Liver (tissue), 9 donors: ENCODE measurements around the gene TMEM184A. TPM values are rescaled to one million over a fixed set of nuclear protein-coding genes. Genes with fewer than 3 reads are reported as not detected.

Experiments used
- DNase-seq: peaks from one replicate; pipeline ENCODE4 v3.0.0-alpha.2; 2017; ENCODE audit warnings: low spot score
- H3K27ac ChIP-seq, 2 donors: one replicate each; pipeline ENCODE4 v1.7.0; 2013; ENCODE audit warnings: inconsistent platforms in 2 of 2, low read length in 2 of 2, control low read depth in 1 of 2, low read depth in 1 of 2, mild to moderate bottlenecking in 1 of 2
- H3K27me3 ChIP-seq, 4 donors: one replicate each; pipeline versions ENCODE4 v1.6.1 to v1.7.0; 2013; ENCODE audit warnings: low read length in 3 of 4, inconsistent platforms in 1 of 4, mild to moderate bottlenecking in 1 of 4, moderate library complexity in 1 of 4; ENCODE audit not compliant: control insufficient read depth in 4 of 4, insufficient read depth in 4 of 4
- H3K36me3 ChIP-seq, 4 donors: one replicate each; pipeline versions ENCODE4 v1.6.1 to v1.7.0; 2013; ENCODE audit warnings: low read length in 3 of 4, mild to moderate bottlenecking in 3 of 4, low read depth in 1 of 4, moderate library complexity in 1 of 4; ENCODE audit not compliant: control insufficient read depth in 4 of 4, insufficient read depth in 3 of 4
- H3K4me1 ChIP-seq, 4 donors: one replicate each; pipeline versions ENCODE4 v1.6.1 to v1.7.0; 2013; ENCODE audit warnings: low read length in 3 of 4, mild to moderate bottlenecking in 3 of 4, moderate library complexity in 1 of 4; ENCODE audit not compliant: control insufficient read depth in 4 of 4, insufficient read depth in 4 of 4
- H3K4me3 ChIP-seq, 3 donors: one replicate each; pipeline versions ENCODE4 v1.6.1 to v1.7.0; 2013; ENCODE audit warnings: low read length in 3 of 3, control low read depth in 1 of 3, low read depth in 1 of 3, mild to moderate bottlenecking in 1 of 3
- H3K9ac ChIP-seq, 2 donors: one replicate each; pipeline ENCODE4 v1.7.0; 2013; ENCODE audit warnings: low read length in 2 of 2, mild to moderate bottlenecking in 2 of 2, moderate library complexity in 2 of 2, control low read depth in 1 of 2, low read depth in 1 of 2
- H3K9me3 ChIP-seq, 4 donors: one replicate each; pipeline versions ENCODE4 v1.6.1 to v1.7.0; 2013; ENCODE audit warnings: low read length in 3 of 4; ENCODE audit not compliant: control insufficient read depth in 4 of 4
- CTCF ChIP-seq: fragments of 150-350 bp; IDR thresholded peaks from 2 replicates; pipeline ENCODE4 v1.5.1; 2017; ENCODE audit warnings: improper control_type of control experiment, low read depth, low read length; ENCODE audit not compliant: missing input control
- EGR1 ChIP-seq, 2 donors: IDR thresholded peaks; 2 replicates each; pipeline ENCODE4 v1.6.1; 2016 to 2018; ENCODE audit warnings: antibody characterized with exemption in 2 of 2, low read depth in 2 of 2
- FOXA1 ChIP-seq: IDR thresholded peaks from 2 replicates; pipeline ENCODE4 v1.6.1; 2016; ENCODE audit warnings: antibody characterized with exemption
- FOXA2 ChIP-seq: IDR thresholded peaks from 2 replicates; pipeline ENCODE4 v1.6.1; 2016; ENCODE audit warnings: antibody characterized with exemption
- GABPA ChIP-seq, 2 donors: IDR thresholded peaks in 1 of 2; conservative IDR thresholded peaks in 1 of 2; 2 replicates each; pipeline ENCODE4 v1.6.1; 2016; ENCODE audit warnings: antibody characterized with exemption in 2 of 2, mild to moderate bottlenecking in 1 of 2, moderate library complexity in 1 of 2
- HNF4A ChIP-seq, 2 donors: conservative IDR thresholded peaks; 2 replicates each; pipeline ENCODE4 v1.6.1; 2016; ENCODE audit warnings: antibody characterized with exemption in 2 of 2, mild to moderate bottlenecking in 2 of 2
- HNF4G ChIP-seq: IDR thresholded peaks from 2 replicates; pipeline ENCODE4 v1.6.1; 2016; ENCODE audit warnings: antibody characterized with exemption
- JUND ChIP-seq, 2 donors: IDR thresholded peaks; 2 replicates each; pipeline ENCODE4 v1.6.1; 2016; ENCODE audit warnings: antibody characterized with exemption in 2 of 2
- MAX ChIP-seq: IDR thresholded peaks from 2 replicates; pipeline ENCODE4 v1.6.1; 2016; ENCODE audit warnings: antibody characterized with exemption
- NR2F2 ChIP-seq: IDR thresholded peaks from 2 replicates; pipeline ENCODE4 v1.6.1; 2016; ENCODE audit warnings: antibody characterized with exemption
- RAD21 ChIP-seq, 2 donors: IDR thresholded peaks; 2 replicates each; pipeline ENCODE4 v1.6.1; 2016; ENCODE audit warnings: antibody characterized with exemption in 2 of 2, mild to moderate bottlenecking in 2 of 2
- REST ChIP-seq: IDR thresholded peaks from 2 replicates; pipeline ENCODE4 v1.6.1; 2016; ENCODE audit warnings: antibody characterized with exemption, mild to moderate bottlenecking
- SP1 ChIP-seq: IDR thresholded peaks from 2 replicates; pipeline ENCODE4 v1.6.1; 2018; ENCODE audit warnings: antibody characterized with exemption, mild to moderate bottlenecking
- TAF1 ChIP-seq: conservative IDR thresholded peaks from 2 replicates; pipeline ENCODE4 v1.6.1; 2016; ENCODE audit warnings: antibody characterized with exemption, mild to moderate bottlenecking
- YY1 ChIP-seq: IDR thresholded peaks from 2 replicates; pipeline ENCODE4 v1.6.1; 2016; ENCODE audit warnings: antibody characterized with exemption, mild to moderate bottlenecking
- ZBTB33 ChIP-seq: IDR thresholded peaks from 2 replicates; pipeline ENCODE4 v1.6.1; 2016; ENCODE audit warnings: antibody characterized with exemption
- WGBS: extraction: QIAGEN DNeasy Blood & Tissue Kit; methylation state at CpG from one replicate; pipeline ENCODE4 v1.1.7; 2013; 5-methylcytosine and 5-hydroxymethylcytosine counted together
- polyA plus RNA-seq, 2 donors: library from polyadenylated mRNA; stranded (reverse) in 1 of 2; unstranded in 1 of 2; fragments of 200-250 nt in 1 of 2; fragments of >200 nt in 1 of 2; fragmentation: Nextera tagmentation in 1 of 2; extraction: Ambion mirVana in 1 of 2; gene quantifications; one replicate each; pipeline versions ENCODE4 v1.2.1 to v1.2.3, GENCODE V29; 2013 to 2015
- total RNA-seq, 2 donors: library from RNA; depleted of rRNA; stranded (reverse); fragments of >200 nt; gene quantifications; one replicate each; pipeline ENCODE4 v1.2.3, GENCODE V29; 2014
- donor health status: healthy.
- donor health status: healthy.
- donor health status: healthy.
- donor health status: healthy.
- donor health status: healthy.

TMEM184A gene
- total and polyA plus RNA-seq, 4 donors: 1.6 to 12.6 (median 11.4) TPM

- Histone ChIP-seq H3K9me3 (no peaks in the 10 kb centered on the region), H3K36me3 (no peaks in the 10 kb centered on the region), H3K9ac (no peak overlapping the region), H3K27ac (no peak overlapping the region), H3K27me3 (no peaks in the 10 kb centered on the region), H3K4me3 (no peak overlapping the region), H3K4me1 (peaks cover 0 to 3% (median 2%) of the 10 kb centered on the region in 4 donors)
- no peak for TF ChIP-seq GABPA (IDR thresholded peaks at IDR 0.05 in 1 of 2, conservative IDR thresholded peaks at IDR 0.05 in 1 of 2)
- TF ChIP-seq NR2F2: no peak
- TF ChIP-seq SP1: no peak
- TF ChIP-seq HNF4A (conservative IDR thresholded peaks at IDR 0.05): no peak
- no peak for TF ChIP-seq FOXA1
- no peak for TF ChIP-seq REST
- TF ChIP-seq TAF1: no peak
- no peak for DNase-seq
- 51% methylated on average over 6 of the region's 6 CpGs for WGBS
Measured at GRCh38 chr7:1526271-1526754, 29.7 kb downstream of the TMEM184A start.

- H3K27ac ChIP-seq: no peak overlapping the region
- TF ChIP-seq SP1: no peak
- no peaks in the 10 kb centered on the region for H3K36me3 ChIP-seq
- H3K27me3 ChIP-seq: no peaks in the 10 kb centered on the region
- no peaks in the 10 kb centered on the region for H3K9me3 ChIP-seq
- H3K4me3 ChIP-seq: no peak overlapping the region
- 87% methylated on average over 6 of the region's 6 CpGs for WGBS
- no peak overlapping the region for H3K9ac ChIP-seq
- H3K4me1 ChIP-seq: peaks cover 0 to 3% (median 0%) of the 10 kb centered on the region in 4 donors
- no peak for DNase-seq
Measured at GRCh38 chr7:1525409-1525808, 30.6 kb downstream of the TMEM184A start.

- WGBS: 63% methylated on average over 17 of the region's 17 CpGs
- no peaks in the 10 kb centered on the region for H3K27me3 ChIP-seq
- TF ChIP-seq JUND (IDR thresholded peaks at IDR 0.05) (no peak), CTCF (no peak), EGR1 (IDR thresholded peaks at IDR 0.05; ENCODE audit: low read depth in 2 of 2) (no peak), TAF1 (no peak), YY1 (no peak), GABPA (IDR thresholded peaks at IDR 0.05 in 1 of 2, conservative IDR thresholded peaks at IDR 0.05 in 1 of 2) (no peak), NR2F2 (no peak), MAX (no peak), HNF4G (no peak), RAD21 (IDR thresholded peaks at IDR 0.05) (no peak), SP1 (no peak), FOXA2 (no peak), ZBTB33 (no peak), REST (no peak), HNF4A (conservative IDR thresholded peaks at IDR 0.05) (no peak), FOXA1 (no peak)
- H3K9ac ChIP-seq: no peak overlapping the region
- no peaks in the 10 kb centered on the region for H3K4me1 ChIP-seq
- DNase-seq: no peak
- no peaks in the 10 kb centered on the region for H3K9me3 ChIP-seq
- H3K4me3 ChIP-seq: no peak overlapping the region
- no peak overlapping the region for H3K27ac ChIP-seq
- H3K36me3 ChIP-seq: no peaks in the 10 kb centered on the region
Measured at GRCh38 chr7:1523844-1524243, 32.2 kb downstream of the TMEM184A start.
